SK-N-SH treated with all-trans-retinoic acid at 6 μM for 48 hours (cell line): ENCODE measurements around the gene UIMC1.
"Not testable (repeated sequence)": the region's sequence is repeated elsewhere in the genome, so short reads cannot be mapped to it uniquely, and the experiment has no call there.

Experiments
- ARNTL ChIP-seq: fragments of 450-650 bp; formaldehyde crosslinking; IDR thresholded peaks from 2 replicates; pipeline ENCODE4 v1.5.0; 2020; ENCODE audit warnings: low read depth, mild to moderate bottlenecking, moderate library complexity, borderline replicate concordance
- GLIS3 ChIP-seq: fragments of 250-450 bp; sonication (Bioruptor Pico); IDR thresholded peaks from 2 replicates; pipeline ENCODE4 v1.5.0; 2020; ENCODE audit warnings: mild to moderate bottlenecking, moderate library complexity
- RARB ChIP-seq: fragments of 250-450 bp; sonication (Bioruptor Pico); IDR thresholded peaks from 2 replicates; pipeline ENCODE4 v1.8.0; 2021; ENCODE audit warnings: mild to moderate bottlenecking, moderate library complexity
- SNAI2 ChIP-seq: fragments of 250-450 bp; sonication (Bioruptor Pico); IDR thresholded peaks from 2 replicates; pipeline ENCODE4 v1.5.0; 2020; ENCODE audit warnings: mild to moderate bottlenecking, moderate library complexity
- TOX ChIP-seq: fragments of 250-450 bp; sonication (Bioruptor Pico); IDR thresholded peaks from 2 replicates; pipeline ENCODE4 v1.8.0; 2021; ENCODE audit warnings: mild to moderate bottlenecking, moderate library complexity, borderline replicate concordance
- ZFP3 ChIP-seq: fragments of 250-450 bp; sonication (Bioruptor Pico); IDR thresholded peaks from 2 replicates; pipeline ENCODE4 v1.5.0; 2020; ENCODE audit warnings: mild to moderate bottlenecking, moderate library complexity
- ZNF70 ChIP-seq: fragments of 450-650 bp; formaldehyde crosslinking; IDR thresholded peaks from 2 replicates; pipeline ENCODE4 v1.5.0; 2020; ENCODE audit warnings: mild to moderate bottlenecking, moderate library complexity
- ZNF8 ChIP-seq: fragments of 450-650 bp; formaldehyde crosslinking; IDR thresholded peaks from 2 replicates; pipeline ENCODE4 v1.5.0; 2020; ENCODE audit warnings: mild to moderate bottlenecking, moderate library complexity
- TF ChIP-seq, protein P1 (sequence below): fragments of 250-450 bp; sonication (Bioruptor Pico); IDR thresholded peaks from 2 replicates; pipeline ENCODE4 v1.8.0; 2020; ENCODE audit warnings: mild to moderate bottlenecking, moderate library complexity, borderline replicate concordance
- TF ChIP-seq, protein P2 (sequence below): fragments of 250-450 bp; sonication (Bioruptor Pico); IDR thresholded peaks from 2 replicates; pipeline ENCODE4 v1.5.1; 2020; ENCODE audit warnings: low read depth, mild to moderate bottlenecking, moderate library complexity

DNA sequence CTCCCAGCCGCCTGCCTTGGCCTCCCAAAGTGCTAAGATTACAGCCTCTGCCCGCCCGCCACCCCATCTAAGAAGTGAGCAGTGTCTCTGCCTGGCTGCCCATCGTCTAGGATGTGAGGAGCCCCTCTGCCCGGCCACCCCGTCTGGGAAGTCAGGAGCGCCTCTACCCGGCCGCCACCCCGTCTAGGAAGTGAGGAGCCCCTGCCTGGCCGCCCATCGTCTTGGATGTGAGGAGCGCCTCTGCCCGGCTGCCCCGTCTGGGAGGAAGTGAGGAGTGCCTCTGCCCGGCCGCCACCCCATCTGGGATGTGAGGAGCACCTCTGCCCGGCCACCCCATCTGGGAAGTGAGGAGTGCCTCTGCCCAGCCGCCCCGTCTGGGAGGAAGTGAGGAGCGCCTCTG, 23.0 kb downstream of the UIMC1 start:
- not testable (repeated sequence) for TF ChIP-seq ZNF8; SNAI2 (CRISPR knock-in tag); RARB (CRISPR knock-in tag); TOX (CRISPR knock-in tag); ZFP3; ZNF70 (CRISPR knock-in tag); ARNTL; GLIS3 (CRISPR knock-in tag)
- TF ChIP-seq, protein P1, sequence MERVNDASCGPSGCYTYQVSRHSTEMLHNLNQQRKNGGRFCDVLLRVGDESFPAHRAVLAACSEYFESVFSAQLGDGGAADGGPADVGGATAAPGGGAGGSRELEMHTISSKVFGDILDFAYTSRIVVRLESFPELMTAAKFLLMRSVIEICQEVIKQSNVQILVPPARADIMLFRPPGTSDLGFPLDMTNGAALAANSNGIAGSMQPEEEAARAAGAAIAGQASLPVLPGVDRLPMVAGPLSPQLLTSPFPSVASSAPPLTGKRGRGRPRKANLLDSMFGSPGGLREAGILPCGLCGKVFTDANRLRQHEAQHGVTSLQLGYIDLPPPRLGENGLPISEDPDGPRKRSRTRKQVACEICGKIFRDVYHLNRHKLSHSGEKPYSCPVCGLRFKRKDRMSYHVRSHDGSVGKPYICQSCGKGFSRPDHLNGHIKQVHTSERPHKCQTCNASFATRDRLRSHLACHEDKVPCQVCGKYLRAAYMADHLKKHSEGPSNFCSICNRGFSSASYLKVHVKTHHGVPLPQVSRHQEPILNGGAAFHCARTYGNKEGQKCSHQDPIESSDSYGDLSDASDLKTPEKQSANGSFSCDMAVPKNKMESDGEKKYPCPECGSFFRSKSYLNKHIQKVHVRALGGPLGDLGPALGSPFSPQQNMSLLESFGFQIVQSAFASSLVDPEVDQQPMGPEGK (CRISPR knock-in tag), result not testable (repeated sequence)
- TF ChIP-seq, protein P2, sequence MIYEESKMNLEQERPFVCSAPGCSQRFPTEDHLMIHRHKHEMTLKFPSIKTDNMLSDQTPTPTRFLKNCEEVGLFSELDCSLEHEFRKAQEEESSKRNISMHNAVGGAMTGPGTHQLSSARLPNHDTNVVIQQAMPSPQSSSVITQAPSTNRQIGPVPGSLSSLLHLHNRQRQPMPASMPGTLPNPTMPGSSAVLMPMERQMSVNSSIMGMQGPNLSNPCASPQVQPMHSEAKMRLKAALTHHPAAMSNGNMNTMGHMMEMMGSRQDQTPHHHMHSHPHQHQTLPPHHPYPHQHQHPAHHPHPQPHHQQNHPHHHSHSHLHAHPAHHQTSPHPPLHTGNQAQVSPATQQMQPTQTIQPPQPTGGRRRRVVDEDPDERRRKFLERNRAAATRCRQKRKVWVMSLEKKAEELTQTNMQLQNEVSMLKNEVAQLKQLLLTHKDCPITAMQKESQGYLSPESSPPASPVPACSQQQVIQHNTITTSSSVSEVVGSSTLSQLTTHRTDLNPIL, result not testable (repeated sequence)
